Stimulated activated CD4-positive, alpha-beta T cell treated with anti-CD3 and anti-CD28 coated beads, Interleukin-1b, Interleukin-23, amount 100 ng/mL, for 48 hours (primary cell): ENCODE data around the gene RNF43.
"Not testable (repeated sequence)": the region's sequence is repeated elsewhere in the genome, so short reads cannot be mapped to it uniquely, and the experiment has no call there.

ENCODE experiments used
- DNase-seq: peaks from one replicate; pipeline ENCODE4 v3.0.0-alpha.2; 2020

RNF43 gene

GRCh38 chr17:58403311-58403710 is 14.0 kb downstream of the RNF43 start:
- no peak for DNase-seq

GRCh38 chr17:58402679-58403078 is 14.7 kb downstream of the RNF43 start:
- no peak for DNase-seq

GRCh38 chr17:58402047-58402446 is 15.3 kb downstream of the RNF43 start:
- DNase-seq = no peak

GRCh38 chr17:58401287-58401686 is 16.0 kb downstream of the RNF43 start:
- no peak for DNase-seq

- no peak for DNase-seq
Observed at GRCh38 chr17:58400826-58401225, 16.5 kb downstream of the RNF43 start.

GRCh38 chr17:58399974-58400373 is 17.4 kb downstream of the RNF43 start:
- no peak for DNase-seq

GRCh38 chr17:58398574-58399266 is 18.6 kb downstream of the RNF43 start:
- no peak for DNase-seq

- not testable (repeated sequence) for DNase-seq
Observed at GRCh38 chr17:58397421-58397820, 19.9 kb downstream of the RNF43 start.

GRCh38 chr17:58396173-58396572 is 21.2 kb downstream of the RNF43 start:
- DNase-seq = no peak

GRCh38 chr17:58394534-58395223 is 22.7 kb downstream of the RNF43 start:
- no peak for DNase-seq

GRCh38 chr17:58391302-58391984 is 25.9 kb downstream of the RNF43 start:
- no peak for DNase-seq

- DNase-seq = no peak
Observed at GRCh38 chr17:58390884-58391283, 26.4 kb downstream of the RNF43 start.

- DNase-seq = no peak
Observed at GRCh38 chr17:58388302-58389190, 28.8 kb downstream of the RNF43 start.

GRCh38 chr17:58387834-58388233 is 29.5 kb downstream of the RNF43 start:
- DNase-seq = peak; percentile 15

GRCh38 chr17:58386708-58387107 is 30.6 kb downstream of the RNF43 start:
- DNase-seq = no peak

- no peak for DNase-seq
Observed at GRCh38 chr17:58385359-58385899, 31.9 kb downstream of the RNF43 start.

- no peak for DNase-seq
Observed at GRCh38 chr17:58384897-58385296, 32.4 kb downstream of the RNF43 start.

GRCh38 chr17:58383892-58384462 is 33.4 kb downstream of the RNF43 start:
- no peak for DNase-seq

- DNase-seq = no peak
Observed at GRCh38 chr17:58382872-58383242, 34.5 kb downstream of the RNF43 start.

- no peak for DNase-seq
Observed at GRCh38 chr17:58382108-58382871, 35.0 kb downstream of the RNF43 start.
